NCI-H2171 (cell line): ENCODE measurements around the gene SETX.

Source experiments
- DNase-seq: peaks from one replicate; lab custom pipeline; 2025; lab: John Stamatoyannopoulos, UW

Gene SETX

DNA sequence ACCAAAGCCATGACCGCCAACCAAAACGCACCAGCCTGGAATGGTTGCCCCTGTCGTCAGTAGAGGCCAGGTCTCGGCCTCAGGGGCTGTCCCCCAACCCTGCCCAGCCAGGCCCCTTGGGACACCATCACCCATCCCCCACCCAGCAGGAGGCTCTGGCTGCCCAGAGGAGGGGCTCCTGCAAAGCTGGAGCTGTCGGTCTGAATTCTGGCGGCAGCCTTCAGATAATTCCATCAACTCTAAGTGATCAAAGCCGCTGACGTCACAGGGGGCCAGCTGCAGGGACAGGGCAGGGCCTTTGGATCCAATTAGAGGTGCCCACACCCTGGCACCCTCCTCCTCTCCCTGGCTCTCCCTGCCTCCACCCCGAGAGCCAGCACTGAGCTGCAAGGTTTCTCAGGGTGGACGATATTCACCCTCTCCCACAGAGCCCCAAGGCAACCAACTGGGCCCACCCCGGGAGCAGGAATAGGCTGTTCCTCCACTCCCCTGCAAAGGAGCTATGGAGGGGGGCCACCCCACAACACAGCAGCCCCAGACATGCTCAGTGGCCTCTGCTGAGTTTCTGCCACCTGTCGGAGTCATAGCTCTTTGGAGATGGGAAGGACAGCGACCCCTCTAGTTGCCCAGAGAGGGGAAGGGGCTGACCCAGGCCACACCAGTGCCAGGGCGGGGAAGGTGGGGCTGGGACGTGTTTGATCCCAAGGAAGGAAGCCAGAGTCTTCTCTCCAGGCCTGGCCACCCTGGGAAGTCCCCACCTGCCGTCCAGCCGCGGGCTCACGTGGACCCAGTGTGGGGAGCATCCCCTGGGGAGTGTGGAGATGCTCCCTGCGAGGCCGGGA is 114.6 kb downstream of the SETX start:
- DNase-seq, result no peak

DNA sequence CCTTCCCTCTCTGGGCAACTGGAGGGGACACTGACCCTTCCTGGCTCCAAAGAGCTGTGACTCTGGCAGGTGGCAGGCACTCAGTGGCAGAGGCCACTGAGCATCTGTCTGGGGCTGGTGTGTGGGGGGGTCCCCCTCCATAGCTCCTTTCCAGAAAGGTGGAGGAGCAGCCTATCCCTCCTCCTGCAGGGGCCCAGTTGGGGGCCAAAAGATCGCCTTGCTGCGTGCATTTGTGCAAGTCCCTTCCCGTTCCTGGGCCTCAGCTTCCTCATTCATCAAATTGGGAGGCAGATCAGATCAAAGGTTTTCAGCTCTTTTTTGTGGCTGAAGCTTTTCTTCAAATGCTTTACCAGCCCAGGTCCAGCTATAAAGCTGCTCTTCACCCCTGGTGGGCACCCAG is 115.3 kb downstream of the SETX start:
- DNase-seq, result no peak

DNA sequence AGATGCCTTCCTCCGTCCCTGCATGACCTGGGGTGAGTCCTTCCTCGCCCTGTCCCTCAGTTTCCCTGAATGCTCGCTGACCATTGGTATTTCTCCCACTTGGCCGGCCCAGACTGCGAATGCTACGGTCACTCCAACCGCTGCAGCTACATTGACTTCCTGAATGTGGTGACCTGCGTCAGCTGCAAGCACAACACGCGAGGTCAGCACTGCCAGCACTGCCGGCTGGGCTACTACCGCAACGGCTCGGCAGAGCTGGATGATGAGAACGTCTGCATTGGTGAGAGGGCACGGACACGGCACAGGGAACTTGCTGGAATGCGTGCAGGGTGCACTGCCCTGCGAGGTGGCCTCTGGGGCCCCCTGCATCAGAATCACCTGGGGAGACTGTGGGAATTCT is 115.8 kb downstream of the SETX start:
- no peak for DNase-seq

DNA sequence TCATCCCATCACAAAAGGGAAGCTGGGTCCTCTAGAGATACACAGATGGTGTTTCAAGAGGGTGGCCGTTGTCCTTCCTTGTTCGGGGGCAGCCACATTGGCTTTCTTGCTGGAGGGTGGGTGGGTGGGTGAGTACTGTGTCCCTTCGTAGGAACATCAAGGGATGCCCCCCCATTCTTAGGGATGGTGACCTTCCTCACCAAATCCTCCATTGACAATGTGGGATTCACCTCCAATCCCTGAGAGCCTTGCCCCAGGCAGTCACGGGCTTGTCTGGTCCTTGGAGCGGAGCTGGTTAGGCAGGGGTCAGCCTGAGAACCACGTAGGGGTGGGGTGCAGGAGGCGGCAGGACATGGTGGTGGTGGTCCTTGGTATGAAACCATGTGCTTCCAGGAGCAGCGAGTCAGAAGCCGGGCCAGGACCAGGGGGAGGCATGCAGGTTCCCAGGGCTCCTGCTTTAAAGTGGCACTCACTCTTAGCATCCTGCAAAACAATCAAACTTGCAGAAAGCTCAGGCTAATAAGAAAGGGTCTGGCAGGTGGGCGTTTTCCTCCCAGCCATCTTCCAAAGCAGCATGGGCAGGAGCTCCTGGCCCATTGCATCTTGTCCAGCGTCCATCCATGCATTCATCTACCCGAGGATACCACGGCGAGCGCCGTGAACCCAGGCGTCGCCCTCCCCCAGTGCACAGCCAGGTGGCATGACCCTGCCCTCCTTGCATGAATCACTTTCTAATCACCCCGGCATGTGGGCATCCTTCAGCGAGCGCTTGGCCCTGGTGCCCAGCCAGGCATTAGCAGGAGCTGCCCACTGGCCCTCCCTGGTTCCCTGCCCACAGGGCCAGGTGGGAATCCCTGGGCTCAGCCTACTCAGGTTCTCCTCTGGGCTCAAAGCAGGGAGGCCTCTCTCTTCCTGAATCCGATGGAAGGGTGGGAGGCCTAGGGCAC is 116.5 kb downstream of the SETX start:
- DNase-seq, result no peak

DNA sequence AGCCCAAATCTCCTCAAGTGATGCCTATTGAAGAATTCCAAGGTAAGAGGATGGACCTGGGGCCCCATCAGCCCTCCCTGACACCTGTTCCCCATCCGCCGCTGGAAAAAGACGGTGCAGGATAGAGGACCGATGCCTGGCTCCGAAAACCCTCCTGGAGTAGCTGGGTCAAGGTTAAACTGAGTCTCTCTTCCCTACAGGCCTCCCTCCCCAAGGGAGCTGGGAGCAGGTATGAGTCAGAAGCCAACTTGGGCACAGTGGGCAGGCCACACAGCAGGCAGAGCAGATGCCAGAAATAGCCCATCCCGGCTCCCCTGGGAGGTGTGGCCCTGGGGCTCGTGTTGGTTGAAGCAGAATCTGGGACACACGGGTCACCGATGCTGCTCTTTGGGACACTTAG is 117.3 kb downstream of the SETX start:
- no peak for DNase-seq

DNA sequence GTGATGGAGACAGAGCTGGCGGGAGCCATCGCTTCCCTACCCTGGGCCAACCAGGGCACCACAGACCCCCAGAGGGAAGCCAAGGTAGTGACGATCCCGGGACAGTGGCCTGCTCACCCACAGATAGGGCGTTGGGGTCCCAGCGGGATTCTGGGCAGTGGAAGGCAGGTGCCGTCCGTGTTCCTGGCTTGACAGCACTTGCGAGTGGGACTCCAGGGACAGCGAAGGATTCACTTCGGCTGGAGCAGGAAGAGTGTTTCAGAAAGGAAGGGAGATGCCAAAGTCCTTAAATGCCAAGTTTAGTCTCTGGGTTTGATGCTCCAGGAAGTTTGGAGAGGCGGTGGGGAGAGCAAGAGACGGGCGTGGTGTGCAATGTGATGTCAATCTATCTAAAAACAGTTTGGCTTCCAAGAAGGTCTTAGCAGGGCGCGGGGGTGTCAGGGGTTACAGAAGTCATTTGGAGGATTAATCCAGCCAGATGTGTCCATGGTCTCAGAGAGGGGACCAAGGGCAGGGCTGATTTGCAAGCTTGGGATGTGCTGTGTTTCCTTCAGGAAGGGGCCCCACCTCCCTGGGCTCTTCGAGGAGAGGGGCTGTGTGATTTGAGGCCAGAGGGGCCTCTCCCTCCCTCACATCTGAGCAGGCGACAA is 118.0 kb downstream of the SETX start:
- DNase-seq, result no peak

DNA sequence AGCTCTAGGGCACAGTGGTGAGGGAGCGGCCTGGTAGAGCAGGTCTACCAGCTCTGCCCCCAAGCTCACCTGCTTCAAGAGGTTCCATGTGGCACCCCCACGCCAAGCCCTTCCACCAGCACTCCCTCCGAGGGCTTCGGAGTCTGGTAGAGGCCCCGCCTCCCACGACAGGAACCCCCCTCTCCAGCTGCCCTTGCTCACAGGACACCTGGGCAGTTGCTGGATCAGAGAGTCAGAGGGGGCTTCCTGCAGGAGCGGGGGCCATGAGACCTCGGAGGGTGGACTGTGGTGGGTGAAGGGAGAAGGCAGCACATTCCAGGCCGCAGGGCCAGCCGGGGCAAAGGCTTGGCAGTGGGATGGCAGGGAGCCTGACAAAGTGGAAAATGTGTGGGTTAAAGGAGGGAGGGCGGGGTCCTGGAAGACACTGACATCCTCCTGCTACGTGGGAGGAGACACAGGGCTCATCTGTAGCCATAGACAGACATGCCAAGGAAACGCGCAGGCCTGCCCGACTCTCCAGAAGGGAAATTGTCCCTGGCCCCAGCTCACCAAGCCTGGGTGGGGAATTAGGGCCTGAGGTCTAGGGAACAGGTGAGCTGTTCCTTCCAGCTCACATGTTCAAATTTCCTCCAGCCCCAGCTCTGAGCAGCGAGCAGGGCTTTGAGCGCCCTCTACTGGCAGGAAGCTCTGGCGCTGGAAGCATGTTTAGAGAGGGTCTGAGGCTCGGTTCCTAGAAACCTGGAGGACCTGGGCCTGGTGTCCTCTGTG is 118.7 kb downstream of the SETX start:
- peak; percentile 94 for DNase-seq

DNA sequence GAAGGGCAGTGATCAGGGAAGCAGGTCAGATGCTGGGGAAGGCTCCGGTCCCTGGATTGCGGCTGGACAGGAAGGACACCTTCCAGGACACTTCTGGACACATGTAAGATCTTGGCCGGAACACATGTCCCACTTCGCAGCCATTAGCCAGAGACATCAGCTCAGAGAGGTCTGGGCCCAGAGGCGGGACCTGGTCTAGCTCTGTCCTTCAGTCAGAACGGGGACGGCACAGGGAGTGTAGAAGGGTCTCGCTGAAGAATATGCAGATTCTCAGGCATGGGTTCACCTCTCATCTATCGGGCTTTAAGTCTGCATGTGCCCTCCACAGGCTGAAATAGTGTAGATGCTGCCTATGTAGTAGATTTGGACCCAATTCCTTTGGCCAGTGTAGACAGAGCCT is 119.7 kb downstream of the SETX start:
- no peak for DNase-seq

DNA sequence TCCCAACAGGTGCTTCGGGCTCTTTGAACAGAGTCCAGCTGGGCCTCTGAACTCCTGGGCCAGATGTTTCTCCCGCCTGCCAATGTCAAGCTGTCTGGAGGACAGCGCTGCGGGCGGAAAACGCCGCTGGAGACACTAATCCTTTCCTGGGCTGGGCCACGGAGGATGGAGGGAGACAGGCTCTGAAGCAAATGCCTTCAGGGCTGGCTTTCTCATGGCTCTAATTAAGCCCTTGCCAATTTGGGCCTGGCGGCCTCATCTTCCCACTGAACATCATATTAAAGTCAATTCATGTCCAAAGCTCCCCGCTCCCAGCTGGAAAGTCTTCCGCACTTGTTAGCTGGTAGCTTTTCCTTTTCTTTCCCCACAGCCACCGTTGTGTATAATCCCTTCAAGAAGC is 120.3 kb downstream of the SETX start:
- DNase-seq, result no peak

DNA sequence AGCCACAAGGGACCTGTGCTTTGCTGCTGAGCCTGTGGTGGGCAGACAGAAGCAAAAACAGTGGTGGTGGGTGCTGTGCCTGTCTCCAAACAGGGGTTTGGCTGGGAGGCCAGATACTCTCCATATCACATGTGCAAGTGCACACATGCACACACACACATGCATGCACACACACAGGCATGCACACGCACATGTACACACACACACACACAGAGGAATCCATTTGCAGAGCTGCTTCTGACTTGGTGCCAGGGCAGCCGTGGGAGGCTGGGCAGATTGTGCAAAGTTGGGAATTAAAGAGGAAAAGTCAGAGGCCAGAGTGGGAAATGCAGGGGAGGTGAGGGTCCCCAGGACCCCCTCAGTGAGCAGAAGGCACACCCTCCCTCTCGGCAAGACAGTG is 121.6 kb downstream of the SETX start:
- DNase-seq, result no peak

DNA sequence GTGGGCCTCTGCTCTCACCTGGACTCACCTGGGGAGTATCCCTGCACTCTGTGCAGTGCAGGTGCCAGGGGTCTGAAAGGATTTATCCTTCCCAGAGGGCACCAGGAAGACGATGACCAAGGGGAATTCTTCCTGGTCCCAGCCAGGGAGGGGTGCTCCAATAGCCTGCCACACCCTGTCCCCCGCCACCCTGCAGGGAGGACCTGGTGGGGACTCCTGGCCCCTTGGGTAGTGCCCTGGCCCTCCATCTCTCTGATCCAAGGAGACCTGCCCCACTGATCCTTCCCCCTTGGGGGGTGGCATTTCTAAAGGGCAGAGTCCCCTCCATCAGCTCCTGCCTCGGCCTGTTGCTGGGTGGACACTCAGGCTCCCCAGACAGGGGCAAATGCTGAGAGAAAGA is 122.3 kb downstream of the SETX start:
- no peak for DNase-seq

DNA sequence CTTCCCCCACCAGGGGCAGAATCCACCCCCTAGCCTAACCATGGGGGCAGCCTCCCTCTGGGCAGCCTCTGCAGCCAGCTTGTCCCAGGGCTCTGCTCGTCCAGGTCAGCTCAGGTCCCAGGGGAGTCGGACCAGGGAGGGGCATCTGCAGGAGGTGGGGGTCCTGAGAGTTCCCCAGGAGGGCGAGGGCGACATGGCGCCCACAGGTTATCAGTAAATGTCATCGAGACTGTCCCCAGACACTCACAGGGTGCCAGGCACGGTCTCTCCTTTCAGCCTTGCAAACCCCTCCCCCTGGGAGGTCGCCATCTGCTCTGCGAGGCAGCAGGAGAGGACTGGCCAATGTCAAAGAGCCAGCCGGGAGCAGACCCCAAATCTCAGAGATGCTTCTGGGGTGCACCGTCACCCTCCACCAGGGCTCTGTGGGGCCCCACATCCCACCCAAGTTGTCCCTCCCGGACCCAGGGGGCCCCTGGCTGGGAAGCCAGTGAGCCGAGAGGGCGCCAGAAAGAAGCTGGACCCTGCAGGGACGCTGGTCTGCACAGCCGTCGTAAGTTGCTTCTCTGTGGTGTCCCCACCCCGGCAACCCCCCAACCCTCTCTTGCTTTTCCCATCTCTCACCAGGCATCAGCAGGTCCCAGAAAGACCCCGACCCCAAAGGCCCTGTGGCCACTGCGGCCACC is 123.6 kb downstream of the SETX start:
- DNase-seq, result peak; percentile 78

DNA sequence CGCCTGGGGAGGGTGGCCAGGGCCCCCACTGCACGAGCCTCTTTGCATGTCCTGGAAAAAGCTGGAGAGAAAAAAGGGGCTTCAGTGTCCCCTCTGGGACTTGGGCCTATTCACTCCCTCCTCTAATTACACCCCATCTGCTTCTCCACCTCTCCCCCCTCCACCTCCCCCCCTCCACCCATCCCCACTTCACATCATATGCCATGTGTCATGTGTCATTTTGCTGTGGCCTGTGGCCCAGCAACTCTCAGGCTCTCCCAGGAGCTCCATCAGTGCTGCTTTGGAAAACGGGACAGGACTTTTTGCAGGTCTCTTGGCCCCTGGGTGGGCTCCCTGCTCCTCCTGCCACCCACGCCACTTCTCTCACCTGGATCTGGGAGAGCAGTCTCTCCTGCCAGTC is 124.2 kb downstream of the SETX start:
- DNase-seq, result peak; percentile 96

DNA sequence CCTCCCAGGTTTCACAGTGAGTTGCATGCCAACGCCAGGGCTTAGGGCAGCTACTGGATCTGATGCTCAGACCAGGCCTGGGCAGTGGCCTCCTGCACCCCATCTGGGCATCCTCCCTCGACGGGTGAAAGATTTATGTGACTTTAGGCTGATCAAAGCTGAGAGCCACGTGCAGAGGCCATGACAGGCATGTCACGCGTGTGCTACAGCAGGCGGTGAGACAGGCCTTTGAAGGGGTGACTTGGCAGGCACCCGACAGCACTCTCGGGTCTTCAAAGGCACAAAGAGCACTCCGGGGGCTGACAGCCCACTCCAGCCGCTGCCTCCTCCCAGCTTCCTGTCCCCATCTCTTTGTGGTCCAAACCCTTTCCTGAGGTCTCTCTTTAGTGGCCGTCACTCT is 126.7 kb downstream of the SETX start:
- no peak for DNase-seq

DNA sequence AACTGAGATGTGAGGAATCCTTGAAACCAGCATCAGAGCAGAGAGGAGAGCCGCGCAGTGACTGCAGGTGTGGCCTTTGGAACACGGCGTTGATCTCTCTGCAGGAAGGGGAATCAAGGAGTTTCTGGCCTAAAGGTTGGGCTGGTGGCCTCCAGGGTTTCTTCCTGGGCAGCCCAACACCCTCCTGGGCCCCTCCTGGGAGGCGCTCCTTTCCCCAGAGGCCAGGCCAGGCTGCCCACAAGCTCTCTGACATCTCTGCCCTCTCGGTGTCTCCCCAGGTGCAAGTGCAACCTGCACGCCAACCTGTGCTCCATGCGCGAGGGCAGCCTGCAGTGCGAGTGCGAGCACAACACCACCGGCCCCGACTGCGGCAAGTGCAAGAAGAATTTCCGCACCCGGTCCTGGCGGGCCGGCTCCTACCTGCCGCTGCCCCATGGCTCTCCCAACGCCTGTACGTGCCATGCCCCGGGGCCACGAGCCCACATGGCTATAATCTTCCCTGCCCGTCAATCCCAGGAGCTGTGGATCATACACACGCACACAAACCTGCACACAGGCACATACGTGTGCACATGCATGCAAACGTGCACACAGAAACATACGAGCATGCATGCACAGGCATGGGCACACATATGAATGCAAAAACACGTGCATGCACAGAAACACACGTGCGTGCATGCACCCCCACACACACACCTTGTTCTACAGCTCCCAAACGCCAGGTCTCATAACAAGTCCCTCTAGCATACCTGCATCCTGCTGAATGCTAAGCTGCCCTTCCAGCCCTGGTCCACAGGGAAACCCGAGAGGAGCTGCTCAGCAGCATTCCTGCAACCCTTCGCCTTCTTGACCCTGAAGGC is 128.0 kb downstream of the SETX start:
- DNase-seq, result no peak

DNA sequence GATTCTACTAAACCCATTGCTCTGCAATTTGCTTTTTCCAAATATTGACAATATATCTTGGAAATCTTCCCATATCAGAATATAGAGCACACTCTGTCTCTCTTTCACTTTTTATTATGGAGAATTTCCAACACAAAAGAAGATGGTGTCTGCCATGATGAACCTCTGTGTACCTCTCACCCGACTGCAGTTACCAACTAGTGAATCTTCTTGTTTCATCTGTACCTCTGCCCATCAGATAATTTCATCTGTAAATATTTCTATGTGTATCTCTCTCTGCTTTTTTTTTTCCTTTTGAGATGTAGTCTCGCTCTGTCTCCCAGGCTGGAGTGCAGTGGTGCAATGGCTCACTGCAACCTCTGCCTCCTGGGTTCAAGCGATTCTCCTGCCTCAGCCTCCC is 130.1 kb downstream of the SETX start:
- DNase-seq, result no peak

DNA sequence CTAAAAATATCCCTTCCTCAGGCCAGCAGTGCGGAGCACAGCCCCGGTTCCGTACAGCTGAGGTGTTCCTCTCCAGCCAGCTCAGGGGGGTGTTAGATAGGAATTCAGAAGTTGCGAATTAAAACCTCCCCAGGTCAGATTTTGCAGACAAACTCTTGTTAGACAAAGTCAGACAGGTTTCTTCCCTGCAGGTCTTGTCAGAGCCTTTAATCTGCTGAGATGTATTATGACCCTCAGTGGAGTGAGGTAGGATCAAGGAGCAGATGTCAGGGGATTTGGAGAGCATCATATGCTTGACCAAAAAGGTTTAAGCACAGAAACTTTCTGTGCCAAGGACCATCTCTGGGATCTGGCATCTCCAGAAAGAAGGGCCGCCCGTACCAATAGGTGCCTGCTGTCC is 132.8 kb downstream of the SETX start:
- DNase-seq, result no peak

DNA sequence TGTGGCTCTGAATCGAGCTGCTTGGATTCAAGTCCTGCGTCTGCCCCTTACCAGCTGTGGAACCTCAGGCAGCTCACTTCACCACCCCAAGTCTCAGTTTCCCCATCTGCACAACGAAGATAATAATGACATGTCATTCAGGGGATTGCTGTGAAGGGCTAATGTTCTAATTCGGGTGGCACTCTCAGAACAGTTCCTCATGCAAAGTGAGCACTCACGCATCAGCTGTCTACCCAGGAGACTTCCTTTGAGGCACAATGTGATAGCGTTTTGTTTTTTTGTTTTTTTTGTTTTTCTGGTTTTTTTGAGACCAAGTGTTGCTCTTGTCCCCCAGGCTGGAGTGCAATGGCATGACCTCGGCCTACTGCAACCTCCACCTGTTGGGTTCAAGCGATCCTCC is 136.6 kb downstream of the SETX start:
- DNase-seq, result no peak

DNA sequence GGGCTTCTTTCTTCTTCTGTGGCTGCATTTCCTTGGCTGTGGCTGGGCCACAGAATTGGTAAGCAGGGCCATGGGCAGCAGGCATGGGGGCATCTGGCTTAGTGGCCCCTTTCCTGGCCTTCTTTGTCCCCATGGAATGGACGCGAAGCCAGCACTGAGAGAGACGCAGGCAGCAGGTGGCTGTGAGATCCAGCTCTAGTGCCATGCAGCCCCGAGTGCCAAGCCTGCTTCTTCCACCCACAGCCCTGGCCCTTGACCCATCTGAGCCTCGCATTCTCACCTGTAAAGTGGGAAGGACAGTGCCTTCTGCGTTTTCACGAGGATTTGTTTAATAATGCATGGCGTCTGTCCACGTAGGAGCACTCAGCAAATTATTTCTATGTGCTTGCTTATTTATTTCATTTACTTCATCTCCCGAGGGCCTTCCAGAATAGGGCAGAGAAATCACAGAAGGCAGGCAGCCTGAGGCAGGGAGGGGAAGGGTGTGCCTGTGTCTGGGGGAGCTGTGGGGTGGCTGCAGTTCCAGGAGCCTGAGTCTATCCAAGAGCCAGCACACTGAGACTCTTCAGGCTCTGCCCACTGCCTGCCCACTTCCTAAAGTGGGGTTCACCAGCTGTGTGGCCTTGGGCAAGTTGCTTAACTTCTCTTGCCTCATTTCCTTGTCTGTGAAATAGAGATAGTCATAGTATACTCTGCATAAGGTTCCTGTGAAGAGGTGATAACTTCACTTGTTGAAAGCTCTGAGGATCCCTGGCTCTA is 137.7 kb downstream of the SETX start:
- DNase-seq, result no peak
